SIG-M5 treated with dmso at 0.1 percent for 504 hours (cell line): ENCODE measurements around the gene CLSTN1.

ENCODE experiments used
- DNase-seq: peaks from one replicate; lab custom pipeline; 2025; ENCODE audit not compliant: unreplicated experiment; lab: John Stamatoyannopoulos, UW

Gene CLSTN1

DNA sequence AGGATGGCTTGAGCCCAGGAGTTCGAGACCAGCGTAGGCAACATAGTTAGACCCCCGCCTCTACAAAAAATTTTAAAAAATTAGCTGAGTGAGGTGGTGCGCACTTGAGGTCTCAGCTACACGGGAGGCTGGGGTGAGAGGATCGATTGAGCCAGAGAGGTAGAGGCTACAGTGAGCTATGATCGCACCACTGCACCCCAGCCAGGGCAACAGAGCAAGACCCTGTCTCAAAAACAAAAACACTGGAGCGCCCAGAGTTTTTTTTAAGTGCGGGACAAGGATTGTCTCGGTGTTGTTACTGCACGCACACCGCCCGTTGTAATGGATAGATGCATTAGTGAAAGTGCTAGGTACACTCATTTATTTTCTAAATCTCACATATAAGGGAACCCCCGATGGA is 135.2 kb downstream of the CLSTN1 start:
- DNase-seq: no peak

DNA sequence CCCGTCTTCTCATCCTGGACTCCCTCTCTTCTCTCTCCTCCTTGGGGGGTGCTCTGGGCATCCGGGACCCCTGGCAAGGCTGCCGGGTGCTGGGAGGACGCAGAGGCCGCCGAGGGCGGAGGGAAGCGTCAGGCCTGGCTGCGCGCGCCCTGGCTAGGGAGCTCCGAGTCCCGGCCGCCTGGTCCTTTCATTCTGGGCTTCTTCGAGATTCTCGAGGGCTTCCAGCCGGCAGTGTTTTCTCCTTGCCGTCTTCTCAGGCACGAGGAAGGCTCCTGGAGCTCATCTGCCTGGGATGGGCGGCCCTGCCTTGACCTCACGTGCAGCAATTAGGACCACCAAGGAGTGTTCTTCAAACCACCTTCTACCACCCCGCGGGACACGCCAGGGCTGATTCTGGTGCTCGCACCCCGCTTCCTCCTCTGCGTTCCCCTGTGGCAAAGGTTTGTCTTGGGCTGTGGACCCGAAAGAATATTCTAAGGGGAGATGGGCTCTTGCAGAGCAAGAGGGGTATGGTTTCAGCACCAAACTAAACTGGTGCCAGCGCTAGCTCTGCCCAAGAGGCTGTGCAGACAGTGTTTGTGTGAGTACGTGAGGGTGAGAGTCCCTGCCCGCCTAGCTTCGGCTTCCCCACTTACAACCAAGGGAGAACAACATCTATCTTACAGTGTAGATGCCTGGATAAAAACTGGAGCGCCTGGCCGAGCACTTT is 135.7 kb downstream of the CLSTN1 start:
- no peak for DNase-seq

DNA sequence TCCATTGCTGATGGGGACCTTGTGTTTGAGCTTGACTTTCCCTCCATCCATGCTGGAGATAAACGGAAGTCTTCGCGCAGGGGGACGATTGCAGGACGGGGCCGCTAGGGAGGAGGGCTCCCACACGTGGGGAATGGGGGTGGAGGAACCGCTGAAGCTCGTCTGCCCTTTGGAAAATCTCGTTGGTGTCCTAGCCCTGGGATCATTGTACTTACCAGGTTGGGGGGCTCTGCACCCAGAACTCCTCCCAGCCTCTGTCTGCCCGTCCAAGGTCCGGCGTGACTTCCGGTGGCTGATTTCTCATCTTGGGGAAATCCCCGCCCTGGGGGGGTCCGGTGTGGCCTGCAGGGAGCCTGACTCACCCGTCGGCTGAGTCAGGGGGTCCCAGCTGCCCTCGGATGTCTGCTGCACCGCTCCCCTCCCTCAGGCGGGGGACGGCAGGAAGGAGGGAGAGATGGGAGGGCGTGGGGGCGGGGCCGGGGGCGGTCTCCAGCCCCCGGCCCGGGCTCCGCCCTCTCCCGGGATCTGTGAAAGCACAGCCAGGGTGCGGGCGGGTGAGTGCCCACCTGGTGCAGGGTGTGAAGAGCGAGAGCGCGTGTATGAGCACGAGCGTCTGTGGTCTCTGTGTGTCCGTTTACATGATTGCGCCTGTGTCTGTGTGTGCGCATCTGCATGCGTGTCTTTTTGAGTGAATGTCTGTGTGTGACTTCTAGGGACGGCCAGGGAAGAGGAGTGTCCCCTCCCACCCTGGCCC is 136.5 kb downstream of the CLSTN1 start:
- no peak for DNase-seq

DNA sequence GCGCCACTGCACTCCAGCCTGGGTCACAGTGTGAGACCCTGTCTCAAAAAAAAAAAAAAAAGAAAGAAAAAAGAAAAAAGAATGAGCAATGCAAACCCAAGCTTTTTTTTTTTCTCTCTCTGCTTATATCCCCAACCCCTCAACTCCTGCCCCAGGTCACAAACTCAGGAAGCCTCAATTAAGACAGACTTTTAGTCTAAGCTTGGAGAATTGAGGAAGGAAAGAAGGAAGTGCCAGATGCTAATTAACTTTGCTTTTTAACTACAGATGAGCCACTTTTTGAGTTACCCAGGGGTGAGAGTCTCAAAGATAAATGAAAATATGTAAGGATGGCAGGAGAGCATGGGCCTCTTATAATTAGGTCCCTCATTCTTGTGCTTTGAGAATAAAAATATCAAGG is 139.0 kb downstream of the CLSTN1 start:
- no peak for DNase-seq

DNA sequence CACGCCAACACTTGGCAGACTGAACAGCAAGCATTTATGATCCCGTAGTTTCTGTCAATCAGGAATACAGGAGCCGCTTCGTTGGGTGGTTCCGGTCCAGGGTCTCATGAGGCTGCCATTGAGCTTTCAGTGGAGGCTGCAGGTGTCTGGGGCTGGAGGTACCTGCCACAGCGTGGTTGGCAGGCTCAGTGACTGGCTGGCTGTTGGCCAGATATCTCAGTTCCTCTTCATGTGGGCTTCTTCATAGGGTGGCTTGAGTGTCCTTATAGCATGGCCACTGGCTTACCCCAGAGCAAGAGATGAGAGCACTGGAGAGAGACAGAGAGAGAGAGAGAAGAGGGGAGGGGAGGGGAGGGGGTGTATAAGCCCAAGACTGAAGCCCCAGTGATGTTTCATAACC is 142.9 kb downstream of the CLSTN1 start:
- no peak for DNase-seq

DNA sequence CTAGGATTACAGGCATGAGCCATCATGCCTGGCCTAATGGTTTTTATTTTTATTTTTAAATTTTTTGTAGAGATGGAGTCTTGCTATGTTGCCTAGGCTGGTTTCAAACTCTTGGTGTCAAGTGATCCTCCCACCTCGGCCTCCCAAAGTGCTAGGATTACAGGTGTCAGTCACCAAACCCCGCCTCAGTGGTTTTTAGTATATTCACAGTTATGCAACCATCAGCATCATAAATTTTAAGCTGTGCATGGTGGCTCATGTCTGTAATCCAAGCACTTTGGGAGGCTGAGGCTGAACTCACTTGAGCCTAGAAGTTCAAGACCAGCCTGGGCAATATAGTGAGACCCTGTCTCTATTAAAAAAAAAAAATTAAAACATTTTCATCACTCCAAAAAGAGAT is 143.7 kb downstream of the CLSTN1 start:
- DNase-seq: no peak
